K562 (cell line): ENCODE measurements around the gene TRA2B. TPM values are rescaled to one million over a fixed set of nuclear protein-coding genes. Genes with fewer than 3 reads are reported as not detected.

Source experiments
- KLF13 ChIP-seq: fragments of 450-650 bp; IDR thresholded peaks from 2 replicates; pipeline ENCODE4 v1.6.1; 2016; ENCODE audit warnings: missing genetic modification characterization, low read depth, mild to moderate bottlenecking, missing compliant biosample characterization, moderate library complexity, borderline replicate concordance
- KLF6 ChIP-seq: fragments of 250-450 bp; sonication (Bioruptor Pico); IDR thresholded peaks from 2 replicates; pipeline ENCODE4 v1.4.0; 2020; ENCODE audit warnings: mild to moderate bottlenecking, moderate library complexity, borderline replicate concordance
- MAFF ChIP-seq: IDR thresholded peaks from 2 replicates; pipeline ENCODE4 v1.6.1; 2012; ENCODE audit warnings: low read length, improper control_type of control experiment
- PTTG1 ChIP-seq: fragments of 450-650 bp; IDR thresholded peaks from 2 replicates; pipeline ENCODE4 v1.6.1; 2016; ENCODE audit warnings: low read depth, mild to moderate bottlenecking, missing genetic modification characterization, missing compliant biosample characterization
- RBM39 ChIP-seq: fragments of 200-400 bp; formaldehyde crosslinking; optimal IDR thresholded peaks from 2 replicates; pipeline ENCODE3; 2018; ENCODE audit warnings: low read depth, low read length
- RCOR1 ChIP-seq, 2 experiments: IDR thresholded peaks; 2 replicates each; pipeline ENCODE4 v1.6.1; 2012; ENCODE audit warnings: low read depth in 2 of 2, low read length in 2 of 2, borderline replicate concordance in 1 of 2, improper control_type of control experiment in 1 of 2
- TCFL5 ChIP-seq: fragments of 250-450 bp; sonication (Bioruptor Pico); conservative IDR thresholded peaks from 2 replicates; pipeline ENCODE4 v1.6.1; 2021; ENCODE audit warnings: mild to moderate bottlenecking, moderate library complexity, matching md5 sums
- U2AF1 ChIP-seq: fragments of 200-400 bp; formaldehyde crosslinking; optimal IDR thresholded peaks from 2 replicates; pipeline ENCODE3; 2017; ENCODE audit warnings: mild to moderate bottlenecking, low read depth, low read length, moderate library complexity
- ZNF184 ChIP-seq: sonication (generic); formaldehyde crosslinking; IDR thresholded peaks from 2 replicates; pipeline ENCODE4 v1.5.0; 2020; ENCODE audit warnings: missing genetic modification reagents
- ZNF583 ChIP-seq: fragments of 250-450 bp; sonication (Bioruptor Pico); IDR thresholded peaks from 2 replicates; pipeline ENCODE4 v1.4.0; 2020
- polyA plus RNA-seq, 8 experiments: library from polyadenylated mRNA; depleted of rRNA in 4 of 8; stranded (reverse) in 5 of 8; unstranded in 3 of 8; fragments of >200 nt; fragmentation: Nextera tagmentation in 2 of 8; fragmentation: Illumina TruSeq in 1 of 8; extraction: Ambion mirVana in 2 of 8; extraction: Trizol in 1 of 8; gene quantifications; 2 replicates each; pipeline versions ENCODE4 v1.2.1 to v1.2.3, GENCODE V29; 2011 to 2014; ENCODE audit warnings: inconsistent platforms in 1 of 8, missing spikeins in 1 of 8
- total RNA-seq, 7 experiments: library from RNA; depleted of rRNA in 6 of 7; stranded (reverse); fragments of >200 nt in 6 of 7; fragmentation: Illumina TruSeq in 2 of 7; extraction: Trizol in 2 of 7; gene quantifications; 2 replicates each; pipeline versions ENCODE4 v1.2.1 to v1.2.3, GENCODE V29; 2011 to 2021; ENCODE audit warnings: low replicate concordance in 1 of 7
- TF ChIP-seq, protein P1 (sequence below): sonication (generic); formaldehyde crosslinking; IDR thresholded peaks from 2 replicates; pipeline ENCODE4 v1.8.0; 2023; ENCODE audit warnings: mild to moderate bottlenecking, missing genetic modification reagents
- TF ChIP-seq, protein P2 (sequence below): fragments of 250-450 bp; sonication (Bioruptor Pico); IDR thresholded peaks from 2 replicates; pipeline ENCODE4 v1.4.0; 2020; ENCODE audit warnings: borderline replicate concordance
- TF ChIP-seq, protein P3 (sequence below): fragments of 250-450 bp; sonication (Bioruptor Pico); IDR thresholded peaks from 2 replicates; pipeline ENCODE4 v1.5.0; 2021; ENCODE audit warnings: mild to moderate bottlenecking, borderline replicate concordance
- TF ChIP-seq, protein P4 (sequence below): IDR thresholded peaks from 3 replicates; pipeline ENCODE4 v1.6.1; 2011; ENCODE audit warnings: borderline replicate concordance, mild to moderate bottlenecking; ENCODE audit not compliant: insufficient read length, insufficient read depth
- TF ChIP-seq, protein P5 (sequence below), 2 experiments: IDR thresholded peaks in 1 of 2; conservative IDR thresholded peaks in 1 of 2; 2 replicates each; pipeline ENCODE4 v1.6.1; 2016; ENCODE audit warnings: low read depth in 2 of 2, mild to moderate bottlenecking in 1 of 2, missing compliant biosample characterization in 1 of 2, missing genetic modification characterization in 1 of 2, moderate library complexity in 1 of 2

TRA2B gene
- total and polyA plus RNA-seq, 9 of the 15 experiments (the other 6 are each of a cell fraction or from before 2014, with no cell fraction given): 105 to 411 (median 278) TPM

DNA sequence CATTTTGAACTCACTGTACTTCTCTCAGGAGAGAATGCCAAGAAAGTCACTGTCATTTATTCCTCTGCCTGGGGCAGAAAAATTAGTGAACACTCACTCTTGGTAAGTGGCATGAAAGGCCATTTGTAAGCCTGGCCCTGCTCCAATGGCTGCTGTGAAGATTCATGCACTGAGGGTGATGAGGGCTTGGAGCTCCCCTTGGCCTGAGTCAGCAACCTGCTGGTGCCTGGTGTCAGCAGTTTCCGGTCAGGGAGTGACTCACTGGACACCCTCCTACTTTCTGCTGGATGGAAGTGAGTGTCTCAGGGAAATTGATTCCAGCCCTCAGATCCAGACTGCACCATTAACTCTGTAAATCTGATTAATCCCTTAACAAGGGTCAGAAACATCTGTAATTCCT is 37.6 kb downstream of the TRA2B start (continued):
- TF ChIP-seq ZNF583: no peak
- TF ChIP-seq U2AF1: no peak
- no peak for TF ChIP-seq ZNF184 (CRISPR knock-in tag)
- TF ChIP-seq, protein P1, sequence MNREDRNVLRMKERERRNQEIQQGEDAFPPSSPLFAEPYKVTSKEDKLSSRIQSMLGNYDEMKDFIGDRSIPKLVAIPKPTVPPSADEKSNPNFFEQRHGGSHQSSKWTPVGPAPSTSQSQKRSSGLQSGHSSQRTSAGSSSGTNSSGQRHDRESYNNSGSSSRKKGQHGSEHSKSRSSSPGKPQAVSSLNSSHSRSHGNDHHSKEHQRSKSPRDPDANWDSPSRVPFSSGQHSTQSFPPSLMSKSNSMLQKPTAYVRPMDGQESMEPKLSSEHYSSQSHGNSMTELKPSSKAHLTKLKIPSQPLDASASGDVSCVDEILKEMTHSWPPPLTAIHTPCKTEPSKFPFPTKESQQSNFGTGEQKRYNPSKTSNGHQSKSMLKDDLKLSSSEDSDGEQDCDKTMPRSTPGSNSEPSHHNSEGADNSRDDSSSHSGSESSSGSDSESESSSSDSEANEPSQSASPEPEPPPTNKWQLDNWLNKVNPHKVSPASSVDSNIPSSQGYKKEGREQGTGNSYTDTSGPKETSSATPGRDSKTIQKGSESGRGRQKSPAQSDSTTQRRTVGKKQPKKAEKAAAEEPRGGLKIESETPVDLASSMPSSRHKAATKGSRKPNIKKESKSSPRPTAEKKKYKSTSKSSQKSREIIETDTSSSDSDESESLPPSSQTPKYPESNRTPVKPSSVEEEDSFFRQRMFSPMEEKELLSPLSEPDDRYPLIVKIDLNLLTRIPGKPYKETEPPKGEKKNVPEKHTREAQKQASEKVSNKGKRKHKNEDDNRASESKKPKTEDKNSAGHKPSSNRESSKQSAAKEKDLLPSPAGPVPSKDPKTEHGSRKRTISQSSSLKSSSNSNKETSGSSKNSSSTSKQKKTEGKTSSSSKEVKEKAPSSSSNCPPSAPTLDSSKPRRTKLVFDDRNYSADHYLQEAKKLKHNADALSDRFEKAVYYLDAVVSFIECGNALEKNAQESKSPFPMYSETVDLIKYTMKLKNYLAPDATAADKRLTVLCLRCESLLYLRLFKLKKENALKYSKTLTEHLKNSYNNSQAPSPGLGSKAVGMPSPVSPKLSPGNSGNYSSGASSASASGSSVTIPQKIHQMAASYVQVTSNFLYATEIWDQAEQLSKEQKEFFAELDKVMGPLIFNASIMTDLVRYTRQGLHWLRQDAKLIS (CRISPR knock-in tag): no peak
- TF ChIP-seq, protein P2, sequence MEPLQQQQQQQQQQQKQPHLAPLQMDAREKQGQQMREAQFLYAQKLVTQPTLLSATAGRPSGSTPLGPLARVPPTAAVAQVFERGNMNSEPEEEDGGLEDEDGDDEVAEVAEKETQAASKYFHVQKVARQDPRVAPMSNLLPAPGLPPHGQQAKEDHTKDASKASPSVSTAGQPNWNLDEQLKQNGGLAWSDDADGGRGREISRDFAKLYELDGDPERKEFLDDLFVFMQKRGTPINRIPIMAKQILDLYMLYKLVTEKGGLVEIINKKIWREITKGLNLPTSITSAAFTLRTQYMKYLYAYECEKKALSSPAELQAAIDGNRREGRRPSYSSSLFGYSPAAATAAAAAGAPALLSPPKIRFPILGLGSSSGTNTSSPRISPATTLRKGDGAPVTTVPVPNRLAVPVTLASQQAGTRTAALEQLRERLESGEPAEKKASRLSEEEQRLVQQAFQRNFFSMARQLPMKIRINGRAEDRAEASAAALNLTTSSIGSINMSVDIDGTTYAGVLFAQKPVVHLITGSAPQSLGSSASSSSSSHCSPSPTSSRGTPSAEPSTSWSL: no peak
- no peak for TF ChIP-seq KLF13 (tag)
- TF ChIP-seq PTTG1 (tag): no peak
- TF ChIP-seq, protein P3, sequence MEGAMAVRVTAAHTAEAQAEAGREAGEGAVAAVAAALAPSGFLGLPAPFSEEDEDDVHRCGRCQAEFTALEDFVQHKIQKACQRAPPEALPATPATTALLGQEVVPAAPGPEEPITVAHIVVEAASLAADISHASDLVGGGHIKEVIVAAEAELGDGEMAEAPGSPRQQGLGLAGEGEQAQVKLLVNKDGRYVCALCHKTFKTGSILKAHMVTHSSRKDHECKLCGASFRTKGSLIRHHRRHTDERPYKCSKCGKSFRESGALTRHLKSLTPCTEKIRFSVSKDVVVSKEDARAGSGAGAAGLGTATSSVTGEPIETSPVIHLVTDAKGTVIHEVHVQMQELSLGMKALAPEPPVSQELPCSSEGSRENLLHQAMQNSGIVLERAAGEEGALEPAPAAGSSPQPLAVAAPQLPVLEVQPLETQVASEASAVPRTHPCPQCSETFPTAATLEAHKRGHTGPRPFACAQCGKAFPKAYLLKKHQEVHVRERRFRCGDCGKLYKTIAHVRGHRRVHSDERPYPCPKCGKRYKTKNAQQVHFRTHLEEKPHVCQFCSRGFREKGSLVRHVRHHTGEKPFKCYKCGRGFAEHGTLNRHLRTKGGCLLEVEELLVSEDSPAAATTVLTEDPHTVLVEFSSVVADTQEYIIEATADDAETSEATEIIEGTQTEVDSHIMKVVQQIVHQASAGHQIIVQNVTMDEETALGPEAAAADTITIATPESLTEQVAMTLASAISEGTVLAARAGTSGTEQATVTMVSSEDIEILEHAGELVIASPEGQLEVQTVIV (CRISPR knock-in tag): no peak
- no peak for TF ChIP-seq RBM39
- TF ChIP-seq TCFL5 (CRISPR knock-in tag): no peak
- TF ChIP-seq RCOR1 (IDR thresholded peaks at IDR 0.05; ENCODE audit: borderline replicate concordance in 1 of 2, low read depth in 2 of 2, low read length in 2 of 2): peak in 1 of 2 experiments; percentile 66; a peak in 1 of 4 replicates
- TF ChIP-seq MAFF: peak; percentile 89
- TF ChIP-seq KLF6 (CRISPR knock-in tag): no peak
- TF ChIP-seq, protein P4, sequence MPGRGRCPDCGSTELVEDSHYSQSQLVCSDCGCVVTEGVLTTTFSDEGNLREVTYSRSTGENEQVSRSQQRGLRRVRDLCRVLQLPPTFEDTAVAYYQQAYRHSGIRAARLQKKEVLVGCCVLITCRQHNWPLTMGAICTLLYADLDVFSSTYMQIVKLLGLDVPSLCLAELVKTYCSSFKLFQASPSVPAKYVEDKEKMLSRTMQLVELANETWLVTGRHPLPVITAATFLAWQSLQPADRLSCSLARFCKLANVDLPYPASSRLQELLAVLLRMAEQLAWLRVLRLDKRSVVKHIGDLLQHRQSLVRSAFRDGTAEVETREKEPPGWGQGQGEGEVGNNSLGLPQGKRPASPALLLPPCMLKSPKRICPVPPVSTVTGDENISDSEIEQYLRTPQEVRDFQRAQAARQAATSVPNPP: no peak
- TF ChIP-seq, protein P5, sequence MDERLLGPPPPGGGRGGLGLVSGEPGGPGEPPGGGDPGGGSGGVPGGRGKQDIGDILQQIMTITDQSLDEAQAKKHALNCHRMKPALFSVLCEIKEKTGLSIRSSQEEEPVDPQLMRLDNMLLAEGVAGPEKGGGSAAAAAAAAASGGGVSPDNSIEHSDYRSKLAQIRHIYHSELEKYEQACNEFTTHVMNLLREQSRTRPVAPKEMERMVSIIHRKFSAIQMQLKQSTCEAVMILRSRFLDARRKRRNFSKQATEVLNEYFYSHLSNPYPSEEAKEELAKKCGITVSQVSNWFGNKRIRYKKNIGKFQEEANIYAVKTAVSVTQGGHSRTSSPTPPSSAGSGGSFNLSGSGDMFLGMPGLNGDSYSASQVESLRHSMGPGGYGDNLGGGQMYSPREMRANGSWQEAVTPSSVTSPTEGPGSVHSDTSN (CRISPR knock-in tag; IDR thresholded peaks at IDR 0.05; ENCODE audit: low read depth): no peak
- TF ChIP-seq, protein P5 (tag; conservative IDR thresholded peaks at IDR 0.05; ENCODE audit: low read depth): peak; percentile 62; the same call in 1 of the 2 replicates
